ENCODE measurements around the gene SDCCAG8.

DNA sequence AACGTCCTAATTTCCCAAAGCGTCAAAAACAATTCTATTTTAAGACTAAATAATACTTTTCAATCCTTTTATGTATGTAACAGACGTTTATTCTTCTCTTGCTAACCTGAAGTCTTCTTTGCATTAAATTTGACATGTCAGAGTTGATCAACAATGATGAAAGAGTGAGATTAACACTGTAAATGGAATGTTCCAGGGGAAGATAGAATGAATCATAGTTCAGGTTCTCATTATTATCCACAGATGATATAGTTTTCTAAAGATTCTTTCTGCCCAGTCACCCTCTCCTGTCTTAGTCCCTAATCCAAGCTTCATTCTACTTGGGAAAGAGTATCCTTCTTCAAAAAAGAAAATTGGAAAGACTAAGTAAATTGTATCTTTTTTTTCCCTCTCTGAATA lies 38.9 kb downstream of the SDCCAG8 start:
- TF ChIP-seq, protein P1, sequence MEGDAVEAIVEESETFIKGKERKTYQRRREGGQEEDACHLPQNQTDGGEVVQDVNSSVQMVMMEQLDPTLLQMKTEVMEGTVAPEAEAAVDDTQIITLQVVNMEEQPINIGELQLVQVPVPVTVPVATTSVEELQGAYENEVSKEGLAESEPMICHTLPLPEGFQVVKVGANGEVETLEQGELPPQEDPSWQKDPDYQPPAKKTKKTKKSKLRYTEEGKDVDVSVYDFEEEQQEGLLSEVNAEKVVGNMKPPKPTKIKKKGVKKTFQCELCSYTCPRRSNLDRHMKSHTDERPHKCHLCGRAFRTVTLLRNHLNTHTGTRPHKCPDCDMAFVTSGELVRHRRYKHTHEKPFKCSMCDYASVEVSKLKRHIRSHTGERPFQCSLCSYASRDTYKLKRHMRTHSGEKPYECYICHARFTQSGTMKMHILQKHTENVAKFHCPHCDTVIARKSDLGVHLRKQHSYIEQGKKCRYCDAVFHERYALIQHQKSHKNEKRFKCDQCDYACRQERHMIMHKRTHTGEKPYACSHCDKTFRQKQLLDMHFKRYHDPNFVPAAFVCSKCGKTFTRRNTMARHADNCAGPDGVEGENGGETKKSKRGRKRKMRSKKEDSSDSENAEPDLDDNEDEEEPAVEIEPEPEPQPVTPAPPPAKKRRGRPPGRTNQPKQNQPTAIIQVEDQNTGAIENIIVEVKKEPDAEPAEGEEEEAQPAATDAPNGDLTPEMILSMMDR (conservative IDR thresholded peaks at IDR 0.05; ENCODE audit: low read depth, low read length) = no peak
- no peak for TF ChIP-seq EZH2 (IDR thresholded peaks at IDR 0.05; ENCODE audit: low read length, unreplicated experiment)
